Ecto neural progenitor cell (in vitro differentiated cells): ENCODE data around the gene EGFL8.

Experiments
- DNase-seq: peaks from one replicate; pipeline ENCODE4 v3.0.0-alpha.2; 2018; ENCODE audit warnings: low spot score

Gene EGFL8

GRCh38 chr6:32167761-32168262, 3.4 kb downstream of the EGFL8 start:
- peak; percentile 57 for DNase-seq

- DNase-seq = no peak
Observed at GRCh38 chr6:32168350-32168749, 4.0 kb downstream of the EGFL8 start.

DNA sequence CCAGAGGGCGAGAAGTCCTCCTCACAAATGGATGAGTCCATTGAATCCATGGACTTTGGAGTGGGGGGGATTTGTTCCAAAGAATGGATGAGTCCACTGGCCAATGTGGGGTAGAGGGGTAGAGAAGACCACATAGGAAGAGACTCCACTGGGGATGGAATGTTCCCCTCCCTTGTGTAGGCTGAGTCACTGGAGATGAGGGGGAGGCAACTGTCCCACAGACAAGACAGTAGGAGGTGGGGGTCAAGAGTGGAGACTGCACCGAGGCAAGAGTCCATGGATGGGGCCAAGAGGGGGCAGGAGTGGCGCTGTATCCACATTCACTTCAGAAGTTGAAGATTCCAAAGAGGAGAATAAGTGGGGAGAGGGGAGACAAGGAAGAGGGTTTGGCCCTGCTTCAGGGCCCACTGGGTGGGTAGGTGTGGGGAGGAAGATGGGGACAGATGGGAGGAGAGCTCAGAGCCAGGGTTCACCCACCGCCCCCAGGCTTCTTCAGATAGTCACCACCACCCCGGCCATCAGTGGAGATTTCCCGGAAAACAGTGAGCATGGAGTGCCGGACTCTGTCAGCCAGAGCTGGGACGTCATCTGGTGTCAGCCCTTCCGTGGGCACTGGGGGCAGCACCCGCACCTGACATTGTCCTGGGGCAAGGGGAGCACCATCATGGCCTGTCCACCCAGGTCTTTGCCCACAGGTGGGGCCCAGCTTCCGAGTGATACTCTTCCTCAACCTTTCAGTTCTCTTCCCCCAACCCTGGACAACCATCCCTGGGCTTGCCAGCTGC, 4.6 kb downstream of the EGFL8 start:
- DNase-seq = peak; percentile 38

DNA sequence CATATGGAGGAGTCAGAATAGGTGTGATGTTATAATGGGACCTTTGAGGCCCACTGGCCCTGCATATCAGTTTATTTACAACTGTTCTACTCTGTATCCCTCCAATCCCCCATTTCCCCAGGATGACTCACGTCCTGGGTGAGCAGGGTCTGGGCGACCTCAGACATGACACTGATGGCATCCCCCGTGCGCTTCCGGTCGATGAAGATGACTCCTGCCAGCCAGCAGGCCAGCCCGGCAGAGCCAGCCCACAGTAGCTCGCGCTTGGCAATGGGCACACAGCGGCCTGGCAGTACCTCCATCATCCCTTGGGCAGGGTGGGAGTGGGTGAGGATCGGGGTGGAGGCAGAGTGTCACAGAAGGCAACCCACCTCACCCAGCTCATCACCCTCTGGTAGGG, 5.9 kb downstream of the EGFL8 start:
- DNase-seq = no peak

GRCh38 chr6:32171234-32171633, 6.8 kb downstream of the EGFL8 start:
- DNase-seq = no peak

DNA sequence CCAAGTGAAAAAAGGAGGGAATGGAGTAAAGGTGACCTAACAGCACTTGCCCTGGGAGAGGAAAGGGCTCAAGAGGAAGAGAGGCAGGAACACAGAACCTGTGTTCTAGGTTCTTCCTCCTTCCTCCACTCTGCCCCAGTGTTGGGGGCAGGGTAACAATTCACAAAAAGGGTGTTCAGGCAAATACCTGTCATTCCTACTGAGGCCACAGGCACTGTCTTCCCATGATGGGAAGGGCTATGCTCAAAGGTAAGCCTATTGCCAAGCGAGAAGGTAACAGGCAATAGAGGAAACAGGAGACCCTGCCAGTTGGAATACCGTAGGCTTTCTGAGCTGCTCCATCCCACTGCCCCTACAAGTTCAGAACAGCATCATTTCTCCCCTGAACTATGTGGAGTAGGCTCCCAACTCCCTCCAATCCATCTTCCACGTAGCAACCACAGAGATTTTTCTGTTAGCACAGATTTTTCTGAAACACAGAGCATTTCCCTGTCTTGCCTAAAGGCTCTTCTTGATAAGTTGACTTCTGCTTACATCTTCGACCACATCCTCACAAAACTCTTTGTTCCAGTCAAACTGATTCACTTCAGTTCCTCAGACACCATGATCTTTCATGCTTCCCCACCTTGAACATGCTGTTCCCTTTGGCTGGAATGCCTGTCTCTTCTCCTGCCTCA, 8.8 kb downstream of the EGFL8 start:
- no peak for DNase-seq

DNA sequence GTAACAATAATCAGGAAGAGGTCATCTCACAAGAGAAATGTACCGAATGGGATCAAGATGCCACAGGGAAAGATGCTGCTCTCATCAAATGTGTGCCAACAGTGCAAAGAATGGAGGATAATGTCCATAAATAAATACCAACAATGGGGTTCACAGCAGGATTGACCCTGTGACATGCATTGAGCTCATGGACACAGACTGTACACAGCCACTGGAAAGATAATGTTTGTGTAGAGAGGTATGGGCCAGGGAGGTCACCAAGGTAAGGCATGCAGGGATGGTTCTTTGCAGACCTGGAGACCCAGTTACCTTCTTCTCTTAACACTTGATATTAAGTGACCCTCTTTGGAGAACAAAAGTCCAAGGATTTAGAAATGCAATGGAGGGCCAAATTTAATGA, 10.0 kb downstream of the EGFL8 start:
- DNase-seq = no peak

GRCh38 chr6:32175322-32175710, 10.9 kb downstream of the EGFL8 start:
- DNase-seq = no peak

GRCh38 chr6:32175711-32176475, 11.5 kb downstream of the EGFL8 start, which contains the start of gene AGPAT1:
Gene AGPAT1 (minus strand): TSS chr6:32176084. CDS start chr6:32171496, 4,588 bp downstream.
- DNase-seq = peak; percentile 94

DNA sequence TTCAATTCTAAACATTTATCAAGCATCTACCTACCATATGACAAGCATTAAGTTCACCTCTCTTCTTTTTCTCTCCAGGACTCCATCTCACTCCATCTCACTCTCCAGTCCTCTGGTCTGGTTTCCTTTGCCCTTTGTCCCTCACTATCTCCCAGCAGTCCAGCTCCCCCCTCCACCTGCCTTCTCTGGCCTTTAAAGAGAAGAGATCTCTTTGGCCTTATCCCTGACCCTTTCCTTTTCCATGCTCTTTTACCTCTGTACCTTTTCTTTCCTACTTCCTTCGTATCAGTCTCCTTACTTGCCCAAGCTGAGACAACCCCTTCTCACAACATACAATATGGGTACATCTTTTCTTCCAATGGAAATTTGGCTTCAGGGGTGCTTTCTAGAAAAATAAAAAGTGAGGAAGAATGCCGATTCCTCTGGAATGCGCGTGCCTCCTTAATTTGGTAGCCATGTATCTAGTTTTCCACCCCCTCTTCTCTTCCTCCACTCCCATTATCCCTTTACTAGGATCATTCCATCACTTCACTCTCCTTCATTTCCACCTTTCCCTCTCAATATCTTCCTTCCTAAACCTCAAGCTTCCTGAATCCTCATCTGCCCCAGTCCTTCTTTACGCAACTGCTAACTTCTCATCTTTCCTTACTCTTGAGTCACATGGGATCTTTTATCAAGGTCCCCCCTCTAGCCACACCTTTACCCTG, 12.2 kb downstream of the EGFL8 start:
- DNase-seq = peak; percentile 46

DNA sequence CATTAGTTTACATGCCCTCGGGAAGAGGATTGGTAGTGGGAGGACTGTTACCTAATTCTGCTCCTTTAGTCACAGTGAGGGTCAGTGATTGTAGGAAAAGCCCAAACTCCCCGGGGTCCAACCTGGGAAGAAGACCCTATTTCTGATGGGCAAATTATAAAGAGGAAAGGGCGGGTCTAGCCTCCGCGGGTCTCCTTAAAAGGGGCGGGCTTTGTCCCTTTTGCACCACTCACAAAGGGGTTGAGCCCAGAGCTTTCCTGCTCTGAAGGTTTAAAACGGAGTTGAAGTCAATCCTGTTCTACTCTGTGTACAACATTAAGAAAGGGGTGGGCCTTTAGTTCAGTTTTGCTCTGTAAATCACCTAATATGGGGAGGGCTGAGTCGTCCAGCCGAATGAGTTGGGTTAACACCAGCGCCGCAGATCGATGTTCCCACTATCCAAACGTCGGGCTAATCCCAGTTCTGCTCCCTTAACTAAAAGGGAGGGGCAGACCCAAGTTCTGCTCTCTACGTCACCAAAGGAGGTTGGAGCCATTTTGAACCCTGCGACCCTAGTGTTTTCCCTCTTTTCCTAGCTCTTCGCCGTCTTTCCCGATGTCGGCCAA, 12.9 kb downstream of the EGFL8 start:
- no peak for DNase-seq

DNA sequence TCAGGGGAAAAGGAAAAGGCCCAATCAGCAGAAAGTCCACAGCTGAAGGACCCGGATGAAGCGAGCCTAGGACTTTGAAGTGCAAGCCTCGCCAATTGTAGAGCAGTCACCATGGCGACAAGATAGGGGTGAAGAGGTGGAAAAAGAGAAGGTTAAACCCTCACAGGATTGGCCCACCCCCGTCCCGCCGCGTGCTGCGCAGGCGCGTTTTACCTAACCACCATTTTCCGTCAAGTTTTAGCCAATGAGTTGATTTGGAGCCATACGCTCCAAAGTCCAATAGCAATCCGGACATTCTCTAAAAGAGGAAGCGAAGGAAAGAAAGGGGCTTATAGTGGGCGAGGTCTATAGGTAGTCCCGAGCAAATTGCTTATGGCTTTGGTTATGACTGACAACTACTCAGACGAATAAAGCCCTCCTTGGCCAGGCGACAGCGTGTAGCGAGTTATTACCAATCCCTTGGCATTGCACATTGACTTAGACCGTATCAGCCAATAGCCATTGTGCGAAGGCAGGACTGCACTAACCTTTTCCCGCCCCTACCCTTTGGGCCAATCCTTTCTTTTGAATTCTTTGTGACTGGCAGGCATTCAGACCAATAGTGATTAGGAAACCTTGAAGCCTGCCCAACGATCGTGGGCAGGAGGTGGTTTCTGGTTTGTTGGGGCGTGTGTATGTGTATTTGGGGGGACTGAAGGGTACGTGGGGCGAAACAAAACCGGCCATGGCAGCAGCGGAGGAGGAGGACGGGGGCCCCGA, 13.6 kb downstream of the EGFL8 start, which contains the start of gene RNF5:
Gene RNF5, plus strand, starts transcription at position 618 of the 759 bp plus-strand sequence. Its CDS starts 107 bp downstream, at position 725.
- peak; percentile 96 for DNase-seq

DNA sequence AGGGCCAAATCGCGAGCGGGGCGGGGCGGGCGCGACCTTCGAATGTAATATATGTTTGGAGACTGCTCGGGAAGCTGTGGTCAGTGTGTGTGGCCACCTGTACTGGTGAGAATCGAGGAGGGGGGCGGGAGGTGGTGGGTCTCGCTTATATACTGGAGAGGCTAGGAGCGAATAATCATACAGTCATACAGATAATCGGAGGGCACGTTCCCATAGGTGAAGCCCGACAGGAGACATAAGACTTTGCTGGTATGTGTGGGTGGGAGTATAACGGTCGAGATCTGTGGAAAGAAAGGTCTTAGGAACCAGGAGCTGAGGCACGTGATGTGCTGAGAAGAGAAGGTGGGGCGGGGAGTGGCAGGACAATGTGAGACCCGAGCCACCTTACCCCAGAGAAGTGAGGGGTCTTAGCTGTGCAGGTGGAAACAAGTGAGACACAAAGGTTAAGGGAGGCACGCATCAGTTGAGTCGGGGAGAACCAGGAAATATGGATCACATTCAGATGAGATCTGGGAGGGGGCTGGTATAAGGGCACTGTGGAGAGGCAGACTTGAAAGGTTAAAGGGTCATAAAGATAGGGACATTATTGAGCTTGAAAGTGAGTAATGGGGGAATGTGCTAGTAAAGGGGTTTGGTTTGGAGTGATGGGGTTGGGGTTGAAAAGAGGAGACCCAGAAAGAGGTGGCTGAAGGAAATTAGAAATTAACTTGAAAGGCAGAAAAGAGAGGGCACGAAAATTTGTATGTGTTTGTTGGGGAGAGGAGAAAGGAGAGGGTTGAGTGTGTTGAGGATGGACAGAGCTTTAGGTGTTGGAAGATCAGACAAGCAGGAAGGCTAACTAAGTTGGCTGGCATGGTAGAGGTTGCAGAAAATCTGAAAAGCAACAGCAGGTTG, 14.4 kb downstream of the EGFL8 start:
- no peak for DNase-seq

DNA sequence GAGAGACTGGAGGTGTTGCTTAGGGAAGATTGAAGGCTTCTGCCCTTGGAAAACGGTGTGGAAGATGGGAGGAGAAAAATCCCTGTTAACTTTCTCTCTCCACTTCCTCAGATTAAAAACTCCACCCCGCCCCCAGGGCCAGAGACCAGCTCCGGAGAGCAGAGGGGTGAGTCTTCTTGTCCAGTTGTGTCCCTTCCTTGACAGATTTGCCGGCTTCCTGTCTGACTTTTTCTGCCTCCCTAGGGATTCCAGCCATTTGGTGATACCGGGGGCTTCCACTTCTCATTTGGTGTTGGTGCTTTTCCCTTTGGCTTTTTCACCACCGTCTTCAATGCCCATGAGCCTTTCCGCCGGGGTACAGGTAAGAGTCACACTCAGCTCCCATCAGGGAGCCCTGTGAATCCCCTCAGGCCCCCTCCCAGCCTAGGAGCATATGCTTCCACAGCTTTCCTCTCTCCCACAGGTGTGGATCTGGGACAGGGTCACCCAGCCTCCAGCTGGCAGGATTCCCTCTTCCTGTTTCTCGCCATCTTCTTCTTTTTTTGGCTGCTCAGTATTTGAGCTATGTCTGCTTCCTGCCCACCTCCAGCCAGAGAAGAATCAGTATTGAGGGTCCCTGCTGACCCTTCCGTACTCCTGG, 15.5 kb downstream of the EGFL8 start:
- DNase-seq = no peak

DNA sequence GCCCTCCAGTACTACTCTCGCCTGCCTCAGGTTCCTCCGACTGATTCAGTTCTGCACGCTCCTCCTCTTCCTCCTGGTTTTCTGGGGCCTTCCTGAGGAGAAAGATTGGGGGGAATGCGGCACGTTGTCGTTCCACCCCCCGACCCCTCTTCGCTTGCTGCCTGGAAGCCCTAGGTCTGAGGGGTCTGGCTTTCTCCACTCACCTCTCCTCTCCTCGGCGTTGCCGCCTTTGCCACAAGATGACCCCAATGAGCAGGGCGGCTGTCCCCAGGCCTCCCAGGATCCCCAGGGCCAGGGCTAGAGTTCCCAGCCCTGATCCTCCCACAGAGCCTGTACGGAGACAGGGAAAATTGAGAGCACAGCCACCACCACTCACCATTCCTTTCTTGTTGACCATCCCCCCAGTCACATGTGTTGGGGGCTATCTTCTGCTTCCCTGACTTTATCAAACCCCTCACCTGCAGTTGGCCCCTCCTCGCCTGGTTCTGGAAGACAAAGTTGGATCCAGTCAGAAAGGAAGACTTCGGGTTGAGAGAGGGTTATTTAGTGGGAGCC, 16.8 kb downstream of the EGFL8 start:
- DNase-seq = no peak

DNA sequence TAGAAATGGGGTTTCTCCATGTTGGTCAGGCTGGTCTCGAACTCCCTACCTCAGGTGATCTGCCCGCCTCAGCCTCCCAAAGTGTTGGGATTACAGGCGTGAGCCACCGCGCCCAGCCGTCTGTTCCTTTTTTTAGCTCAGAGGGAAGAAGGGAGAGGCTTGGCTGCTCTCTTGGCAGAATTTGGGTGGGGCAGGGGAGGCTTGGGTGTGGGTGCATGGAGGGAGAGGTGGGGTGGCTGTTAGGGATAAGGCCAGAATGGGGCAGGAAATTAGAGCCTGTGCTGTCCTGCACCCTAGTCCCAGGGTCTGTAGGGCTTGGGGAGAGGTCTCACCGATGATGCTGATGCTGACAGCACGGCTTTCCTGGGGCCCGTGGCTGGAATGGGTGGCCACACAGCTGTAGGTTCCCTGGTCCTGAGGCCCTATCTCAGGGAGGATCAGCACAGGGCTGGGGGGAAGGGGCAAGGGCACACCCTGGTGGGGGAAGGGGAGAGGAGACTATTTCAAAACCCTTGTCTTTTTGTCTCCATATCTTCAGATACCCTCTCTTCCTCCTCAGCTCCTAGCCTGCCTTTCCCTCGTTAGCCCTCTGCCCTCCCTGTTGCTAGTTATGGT, 17.6 kb downstream of the EGFL8 start:
- no peak for DNase-seq

- DNase-seq = no peak
Observed at GRCh38 chr6:32182555-32182981, 18.2 kb downstream of the EGFL8 start.

- DNase-seq = no peak
Observed at GRCh38 chr6:32183030-32183429, 18.6 kb downstream of the EGFL8 start.
